ENCODE data around the gene ADCYAP1R1. TPM values are rescaled to one million over a fixed set of nuclear protein-coding genes. Genes with fewer than 3 reads are reported as not detected.

Gene ADCYAP1R1
- total and polyA plus RNA-seq, 2 donors (not counting 1 experiment from before 2014, with no cell fraction given): not detected

- Histone ChIP-seq H3K9me3 (ENCODE audit: control extremely low read depth in 1 of 3, control insufficient read depth in 2 of 3, insufficient read depth in 1 of 3, low read length in 2 of 3) (peaks cover 0 to 13% (median 0%) of the 10 kb centered on the region in 3 donors), H3K27ac (ENCODE audit: low read length in 2 of 2) (no peak overlapping the region), H2AFZ (ENCODE audit: insufficient read depth, low read depth, low read length, poor library complexity, severe bottlenecking) (no peak overlapping the region), H4K20me1 (ENCODE audit: control insufficient read depth, insufficient read depth, low read length, poor library complexity, severe bottlenecking) (no peaks in the 10 kb centered on the region), H3K27me3 (replicated peaks in 1 of 4; ENCODE audit: control extremely low read depth in 1 of 4, control insufficient read depth in 3 of 4, insufficient read depth in 4 of 4, low read length in 3 of 4) (peaks cover 0 to 6% (median 1%) of the 10 kb centered on the region in 4 experiments), H3K4me1 (ENCODE audit: control insufficient read depth in 2 of 2, insufficient read depth in 2 of 2, low read length in 2 of 2) (no peaks in the 10 kb centered on the region), H3K4me3 (ENCODE audit: control extremely low read depth in 1 of 5, extremely low read depth in 1 of 5, insufficient read depth in 1 of 5, low read depth in 2 of 5, low read length in 4 of 5) (no peak overlapping the region), H3K36me3 (replicated peaks in 1 of 2; ENCODE audit: control extremely low read depth in 1 of 2, control insufficient read depth in 1 of 2, extremely low read depth in 1 of 2, insufficient read depth in 2 of 2, low read length in 1 of 2) (no peaks in the 10 kb centered on the region), H3K79me2 (ENCODE audit: control insufficient read depth, insufficient read depth, low read length) (no peaks in the 10 kb centered on the region), H3K4me2 (replicated peaks; ENCODE audit: low read depth, low read length, poor library complexity, severe bottlenecking) (no peak overlapping the region), H3K9ac (ENCODE audit: low read length) (no peak overlapping the region)
- 70% methylated on average over 1 of the region's 5 CpGs for WGBS (ENCODE audit: insufficient coverage)
- Mint-ChIP-seq H3K4me1 (no peaks in the 10 kb centered on the region), H3K27me3 (peaks cover 23% of the 10 kb centered on the region), H3K27ac (no peak overlapping the region), H3K4me3 (no peak overlapping the region), H3K9me3 (ENCODE audit: insufficient read depth) (no peaks in the 10 kb centered on the region)
- ChIA-PET CTCF (no interaction called here), POLR2A (no interaction called here)
- TF ChIP-seq, protein P1, sequence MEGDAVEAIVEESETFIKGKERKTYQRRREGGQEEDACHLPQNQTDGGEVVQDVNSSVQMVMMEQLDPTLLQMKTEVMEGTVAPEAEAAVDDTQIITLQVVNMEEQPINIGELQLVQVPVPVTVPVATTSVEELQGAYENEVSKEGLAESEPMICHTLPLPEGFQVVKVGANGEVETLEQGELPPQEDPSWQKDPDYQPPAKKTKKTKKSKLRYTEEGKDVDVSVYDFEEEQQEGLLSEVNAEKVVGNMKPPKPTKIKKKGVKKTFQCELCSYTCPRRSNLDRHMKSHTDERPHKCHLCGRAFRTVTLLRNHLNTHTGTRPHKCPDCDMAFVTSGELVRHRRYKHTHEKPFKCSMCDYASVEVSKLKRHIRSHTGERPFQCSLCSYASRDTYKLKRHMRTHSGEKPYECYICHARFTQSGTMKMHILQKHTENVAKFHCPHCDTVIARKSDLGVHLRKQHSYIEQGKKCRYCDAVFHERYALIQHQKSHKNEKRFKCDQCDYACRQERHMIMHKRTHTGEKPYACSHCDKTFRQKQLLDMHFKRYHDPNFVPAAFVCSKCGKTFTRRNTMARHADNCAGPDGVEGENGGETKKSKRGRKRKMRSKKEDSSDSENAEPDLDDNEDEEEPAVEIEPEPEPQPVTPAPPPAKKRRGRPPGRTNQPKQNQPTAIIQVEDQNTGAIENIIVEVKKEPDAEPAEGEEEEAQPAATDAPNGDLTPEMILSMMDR (IDR thresholded peaks at IDR 0.05): no peak
- TF ChIP-seq EZH2 (IDR thresholded peaks at IDR 0.05; ENCODE audit: borderline replicate concordance, insufficient read depth, low read depth, low read length, poor library complexity, severe bottlenecking): no peak
- no peak for DNase-seq
- intact Hi-C loops (cut with micrococcal nuclease): no loop called here
- no peak for ATAC-seq (ENCODE audit: low read depth)
These were observed 31.2 kb downstream of the ADCYAP1R1 start for GRCh38 chr7:31083210-31083786.

GRCh38 chr7:31084226-31084625, 32.1 kb downstream of the ADCYAP1R1 start:
- no peaks in the 10 kb centered on the region for H3K4me1 ChIP-seq (ENCODE audit: control insufficient read depth in 2 of 2, insufficient read depth in 2 of 2, low read length in 2 of 2)
- no peaks in the 10 kb centered on the region for H3K9me3 Mint-ChIP-seq (ENCODE audit: insufficient read depth)
- POLR2A ChIA-PET: no interaction called here
- no peak overlapping the region for H3K4me3 Mint-ChIP-seq
- H3K79me2 ChIP-seq (ENCODE audit: control insufficient read depth, insufficient read depth, low read length): no peaks in the 10 kb centered on the region
- no peak overlapping the region for H3K27ac ChIP-seq (ENCODE audit: low read length in 2 of 2)
- 86% methylated on average over 1 of the region's 1 CpG for WGBS (ENCODE audit: insufficient coverage)
- no peak overlapping the region for H3K4me3 ChIP-seq (ENCODE audit: control extremely low read depth in 1 of 5, extremely low read depth in 1 of 5, insufficient read depth in 1 of 5, low read depth in 2 of 5, low read length in 4 of 5)
- no peak overlapping the region for H3K9ac ChIP-seq (ENCODE audit: low read length)
- no peak for ATAC-seq (ENCODE audit: low read depth)
- CTCF ChIA-PET: no interaction called here
- no peaks in the 10 kb centered on the region for H4K20me1 ChIP-seq (ENCODE audit: control insufficient read depth, insufficient read depth, low read length, poor library complexity, severe bottlenecking)
- H3K4me2 ChIP-seq (replicated peaks; ENCODE audit: low read depth, low read length, poor library complexity, severe bottlenecking): no peak overlapping the region
- H3K27me3 ChIP-seq (replicated peaks in 1 of 4; ENCODE audit: control extremely low read depth in 1 of 4, control insufficient read depth in 3 of 4, insufficient read depth in 4 of 4, low read length in 3 of 4): peaks cover 0 to 6% (median 1%) of the 10 kb centered on the region in 4 experiments
- no peaks in the 10 kb centered on the region for H3K36me3 ChIP-seq (replicated peaks in 1 of 2; ENCODE audit: control extremely low read depth in 1 of 2, control insufficient read depth in 1 of 2, extremely low read depth in 1 of 2, insufficient read depth in 2 of 2, low read length in 1 of 2)
- no peak overlapping the region for H2AFZ ChIP-seq (ENCODE audit: insufficient read depth, low read depth, low read length, poor library complexity, severe bottlenecking)
- intact Hi-C loops (cut with micrococcal nuclease): no loop called here
- TF ChIP-seq, protein P1 (IDR thresholded peaks at IDR 0.05): no peak
- no peak for TF ChIP-seq EZH2 (IDR thresholded peaks at IDR 0.05; ENCODE audit: borderline replicate concordance, insufficient read depth, low read depth, low read length, poor library complexity, severe bottlenecking)
- H3K27me3 Mint-ChIP-seq: peaks cover 23% of the 10 kb centered on the region
- peaks cover 0 to 6% (median 0%) of the 10 kb centered on the region in 3 donors for H3K9me3 ChIP-seq (ENCODE audit: control extremely low read depth in 1 of 3, control insufficient read depth in 2 of 3, insufficient read depth in 1 of 3, low read length in 2 of 3)
- no peak overlapping the region for H3K27ac Mint-ChIP-seq
- no peak for DNase-seq
- no peaks in the 10 kb centered on the region for H3K4me1 Mint-ChIP-seq
